IPS DF 6.9 (cell line): ENCODE data around the gene DIP2C.

Experiments used
- DNase-seq: peaks from one replicate; pipeline ENCODE4 v3.0.0-alpha.2; 2013; ENCODE audit warnings: low read depth, low spot score
- H3K27ac ChIP-seq: one replicate; pipeline ENCODE4 v1.5.1; 2013; ENCODE audit warnings: low read length, control low read depth
- H3K27me3 ChIP-seq: 2 replicates; pipeline ENCODE4 v1.6.1; 2013; ENCODE audit warnings: mild to moderate bottlenecking, low read length; ENCODE audit not compliant: control insufficient read depth, insufficient read depth
- H3K36me3 ChIP-seq: 2 replicates; pipeline ENCODE4 v1.6.1; 2013; ENCODE audit warnings: low read length; ENCODE audit not compliant: control insufficient read depth, insufficient read depth
- H3K4me1 ChIP-seq: 2 replicates; pipeline ENCODE4 v1.6.1; 2013; ENCODE audit warnings: low read length; ENCODE audit not compliant: control insufficient read depth, insufficient read depth
- H3K4me3 ChIP-seq: 2 replicates; pipeline ENCODE4 v1.5.1; 2013; ENCODE audit warnings: mild to moderate bottlenecking, low read length
- H3K9me3 ChIP-seq: 2 replicates; pipeline ENCODE4 v1.6.1; 2013; ENCODE audit warnings: low read length, inconsistent platforms; ENCODE audit not compliant: control insufficient read depth, insufficient read depth
- WGBS: extraction: QIAGEN DNeasy Blood & Tissue Kit; methylation state at CpG from one replicate; pipeline ENCODE4 v1.1.7; 2013; ENCODE audit warnings: mixed read lengths, missing lambda C conversion rate; ENCODE audit not compliant: insufficient read length, insufficient coverage; 5-methylcytosine and 5-hydroxymethylcytosine counted together

Gene DIP2C

GRCh38 chr10:521261-522250, 167.9 kb downstream of the DIP2C start:
- no peaks in the 10 kb centered on the region for H3K4me1 ChIP-seq
- H3K27ac ChIP-seq: no peak overlapping the region
- WGBS: no CpG with 5 or more reads among the region's 17 CpGs
- no peak overlapping the region for H3K4me3 ChIP-seq
- H3K27me3 ChIP-seq: no peaks in the 10 kb centered on the region
- DNase-seq: no peak
- H3K9me3 ChIP-seq: no peaks in the 10 kb centered on the region
- no peaks in the 10 kb centered on the region for H3K36me3 ChIP-seq

GRCh38 chr10:520402-520787, 169.1 kb downstream of the DIP2C start:
- Histone ChIP-seq H3K27me3 (no peaks in the 10 kb centered on the region), H3K4me3 (no peak overlapping the region), H3K4me1 (no peaks in the 10 kb centered on the region), H3K27ac (no peak overlapping the region), H3K9me3 (no peaks in the 10 kb centered on the region), H3K36me3 (no peaks in the 10 kb centered on the region)
- DNase-seq: no peak
- WGBS: no CpG with 5 or more reads among the region's 6 CpGs

GRCh38 chr10:519716-520401, 169.6 kb downstream of the DIP2C start:
- Histone ChIP-seq H3K27ac (no peak overlapping the region), H3K36me3 (no peaks in the 10 kb centered on the region), H3K27me3 (no peaks in the 10 kb centered on the region), H3K9me3 (no peaks in the 10 kb centered on the region), H3K4me1 (no peaks in the 10 kb centered on the region), H3K4me3 (no peak overlapping the region)
- no CpG with 5 or more reads among the region's 25 CpGs for WGBS
- DNase-seq: no peak

GRCh38 chr10:519055-519715, 170.3 kb downstream of the DIP2C start:
- no CpG with 5 or more reads among the region's 16 CpGs for WGBS
- Histone ChIP-seq H3K9me3 (no peaks in the 10 kb centered on the region), H3K27me3 (no peaks in the 10 kb centered on the region), H3K4me3 (no peak overlapping the region), H3K4me1 (no peaks in the 10 kb centered on the region), H3K36me3 (no peaks in the 10 kb centered on the region), H3K27ac (no peak overlapping the region)
- no peak for DNase-seq

- no peaks in the 10 kb centered on the region for H3K4me1 ChIP-seq
- H3K27ac ChIP-seq: no peak overlapping the region
- no CpG with 5 or more reads among the region's 15 CpGs for WGBS
- H3K9me3 ChIP-seq: no peaks in the 10 kb centered on the region
- DNase-seq: no peak
- H3K4me3 ChIP-seq: no peak overlapping the region
- H3K36me3 ChIP-seq: no peaks in the 10 kb centered on the region
- no peaks in the 10 kb centered on the region for H3K27me3 ChIP-seq
Observed at GRCh38 chr10:517872-518475, 171.5 kb downstream of the DIP2C start.

- no peaks in the 10 kb centered on the region for H3K4me1 ChIP-seq
- no peaks in the 10 kb centered on the region for H3K27me3 ChIP-seq
- DNase-seq: no peak
- H3K27ac ChIP-seq: no peak overlapping the region
- H3K36me3 ChIP-seq: no peaks in the 10 kb centered on the region
- no CpG with 5 or more reads among the region's 11 CpGs for WGBS
- H3K4me3 ChIP-seq: no peak overlapping the region
- H3K9me3 ChIP-seq: no peaks in the 10 kb centered on the region
Observed at GRCh38 chr10:517241-517830, 172.1 kb downstream of the DIP2C start.

GRCh38 chr10:516764-517163, 172.7 kb downstream of the DIP2C start:
- Histone ChIP-seq H3K4me3 (no peak overlapping the region), H3K36me3 (no peaks in the 10 kb centered on the region), H3K27me3 (no peaks in the 10 kb centered on the region), H3K27ac (no peak overlapping the region), H3K4me1 (no peaks in the 10 kb centered on the region), H3K9me3 (no peaks in the 10 kb centered on the region)
- WGBS: no CpG with 5 or more reads among the region's 10 CpGs
- DNase-seq: no peak

GRCh38 chr10:515674-516073, 173.8 kb downstream of the DIP2C start:
- Histone ChIP-seq H3K4me3 (no peak overlapping the region), H3K27ac (no peak overlapping the region), H3K9me3 (no peaks in the 10 kb centered on the region), H3K27me3 (no peaks in the 10 kb centered on the region), H3K4me1 (no peaks in the 10 kb centered on the region), H3K36me3 (no peaks in the 10 kb centered on the region)
- no CpG with 5 or more reads among the region's 8 CpGs for WGBS
- DNase-seq: no peak

- no peaks in the 10 kb centered on the region for H3K4me1 ChIP-seq
- H3K4me3 ChIP-seq: no peak overlapping the region
- DNase-seq: no peak
- H3K27ac ChIP-seq: no peak overlapping the region
- H3K36me3 ChIP-seq: no peaks in the 10 kb centered on the region
- H3K27me3 ChIP-seq: peaks cover 8% of the 10 kb centered on the region; the same call in 1 of the 2 replicates
- H3K9me3 ChIP-seq: no peaks in the 10 kb centered on the region
- no CpG with 5 or more reads among the region's 22 CpGs for WGBS
Observed at GRCh38 chr10:514137-514671, 175.3 kb downstream of the DIP2C start.
